ENCODE measurements around the gene HMGCS2.
A peak's percentile ranks its signal among the peaks of the same experiment; 100 is the strongest.

Gene HMGCS2

GRCh38 chr1:119768778-119769177 lies at the start of gene HMGCS2:
Gene HMGCS2, minus strand, starts transcription at chr1:119768905. Its CDS starts 61 bp downstream, at chr1:119768844.
- DNase-seq, result no peak

DNA sequence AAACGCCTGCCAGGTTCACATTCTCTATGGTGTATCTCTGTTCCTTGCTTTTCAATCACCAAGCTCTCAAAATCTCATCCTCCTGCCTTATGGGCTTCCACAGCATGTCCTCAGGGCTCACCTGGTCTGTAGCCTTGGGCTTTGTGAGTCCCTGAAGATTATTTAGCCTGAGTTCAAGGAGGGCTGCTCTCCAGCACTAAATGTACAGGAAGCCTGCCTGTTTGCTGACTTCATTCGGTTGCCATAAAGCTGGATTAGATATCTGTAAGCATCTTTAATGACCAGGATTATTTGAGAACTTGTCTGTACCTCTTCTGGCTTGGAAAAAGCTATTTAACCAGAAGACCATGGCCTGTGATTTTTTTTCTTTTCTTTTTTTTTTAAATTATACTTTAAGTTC lies 49.5 kb upstream of the HMGCS2 start:
- no peak for DNase-seq

DNA sequence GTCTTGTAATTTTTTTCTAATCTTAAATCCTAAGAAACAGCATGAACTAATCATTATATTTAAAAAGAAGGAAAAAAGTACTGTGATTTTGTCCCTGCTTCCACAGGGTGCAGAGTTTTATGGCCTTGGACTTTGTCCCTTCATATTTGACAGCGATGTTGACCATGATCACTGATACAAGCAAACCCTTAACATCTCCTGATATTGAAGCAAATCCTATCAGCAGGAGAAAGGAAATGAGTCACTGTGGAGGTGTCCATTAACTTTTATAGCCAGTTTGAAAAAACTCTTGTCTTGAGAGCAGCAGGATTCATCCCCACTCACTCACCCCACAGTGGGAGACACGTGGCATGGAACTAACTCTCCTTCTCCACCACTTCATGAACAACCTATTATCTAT lies 47.7 kb upstream of the HMGCS2 start:
- DNase-seq, result no peak

- DNase-seq, result no peak
Measured at GRCh38 chr1:119815928-119816327, 47.2 kb upstream of the HMGCS2 start.

DNA sequence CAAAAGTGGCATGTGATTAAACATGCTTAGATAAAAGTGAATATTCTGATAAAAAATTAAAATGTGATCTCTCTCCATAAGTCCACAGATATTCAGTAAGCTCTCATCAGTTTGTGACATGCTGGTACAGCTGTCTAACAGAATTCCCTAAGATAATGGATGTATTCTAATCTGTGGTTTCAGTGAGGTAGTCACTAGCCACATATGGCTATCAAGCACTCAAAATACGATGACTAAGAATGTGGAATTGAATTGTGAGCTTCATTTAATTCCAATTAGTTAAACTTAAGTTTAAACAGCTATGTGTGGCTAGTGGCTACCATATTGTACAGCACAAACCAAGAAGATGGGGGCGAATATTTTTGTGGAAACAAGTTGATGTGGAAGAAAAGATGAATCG lies 46.7 kb upstream of the HMGCS2 start:
- DNase-seq, result no peak

- no peak for DNase-seq
Measured at GRCh38 chr1:119814288-119814687, 45.6 kb upstream of the HMGCS2 start.

GRCh38 chr1:119811985-119812557 lies 43.4 kb upstream of the HMGCS2 start:
- no peak for DNase-seq

GRCh38 chr1:119811387-119811786 lies 42.7 kb upstream of the HMGCS2 start, which contains the start of gene REG4:
Gene REG4, minus strand, starts transcription at chr1:119811460. Its CDS starts 2,691 bp downstream, at chr1:119808769.
- DNase-seq, result no peak

DNA sequence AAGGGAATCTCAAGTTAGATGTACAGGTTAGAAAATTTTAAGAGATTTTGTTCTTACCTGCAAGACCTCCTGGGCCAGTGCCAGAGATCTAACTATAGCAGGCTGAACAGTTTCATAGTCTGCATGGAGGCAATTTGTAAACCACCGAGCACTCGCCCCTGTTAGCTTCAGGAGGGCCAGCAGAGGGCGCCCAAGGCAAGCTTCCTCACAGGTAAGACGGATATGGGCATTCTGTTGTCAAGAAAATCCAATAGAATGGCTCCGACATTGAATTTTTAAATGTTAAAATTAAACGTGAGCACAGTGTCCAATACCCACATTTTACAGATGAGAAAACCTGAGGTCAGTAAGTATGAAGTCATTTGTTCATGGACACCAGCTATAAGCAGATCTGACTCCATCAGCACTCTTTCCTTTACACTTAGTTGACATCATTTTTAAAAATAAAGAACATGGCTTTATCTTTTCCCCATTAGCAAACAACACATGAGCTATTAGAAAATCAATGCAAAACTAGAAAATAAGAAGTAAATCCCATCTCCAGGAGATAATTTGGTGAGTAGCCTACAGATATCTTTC lies 40.4 kb upstream of the HMGCS2 start:
- peak; percentile 79 for DNase-seq

DNA sequence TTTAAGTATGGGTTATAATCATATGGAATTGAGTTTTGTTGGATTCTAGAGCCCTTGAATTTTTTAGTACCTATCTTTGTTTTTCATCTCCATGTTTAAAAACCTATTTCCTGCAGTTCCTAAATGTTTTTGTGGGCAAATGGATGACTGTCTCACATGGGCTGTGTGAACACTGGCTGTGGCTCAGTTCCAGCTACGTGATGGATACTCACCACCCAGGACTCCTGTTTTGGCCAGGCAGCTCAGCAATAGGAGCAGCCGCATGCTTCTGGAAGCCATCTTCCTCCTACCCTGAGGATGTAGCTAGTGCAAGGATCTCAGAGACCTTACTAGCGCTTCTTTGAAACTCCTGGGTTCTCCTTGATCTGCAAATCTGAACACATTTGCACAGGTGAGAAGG lies 39.8 kb upstream of the HMGCS2 start:
- DNase-seq, result no peak

GRCh38 chr1:119806489-119806888 lies 37.8 kb upstream of the HMGCS2 start:
- no peak for DNase-seq

DNA sequence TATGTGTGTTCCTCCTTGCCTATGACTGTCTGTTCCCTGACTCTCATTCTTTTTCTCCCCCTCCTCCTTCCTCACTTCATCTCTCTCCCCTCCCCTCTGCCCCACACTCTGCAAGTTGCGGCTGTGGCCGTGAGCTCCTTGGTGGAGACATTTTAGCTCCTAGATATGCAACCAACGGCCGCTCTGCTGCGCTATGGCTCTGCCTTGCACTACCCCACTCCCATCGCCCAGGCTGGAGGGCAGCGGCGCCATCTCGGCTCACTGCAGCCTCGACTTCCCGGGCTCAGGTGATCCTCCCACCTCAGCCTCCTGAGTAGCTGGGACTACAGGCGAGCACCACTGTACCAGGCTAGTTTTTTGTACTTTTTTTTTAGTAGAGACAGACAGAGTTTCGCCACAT lies 37.0 kb upstream of the HMGCS2 start:
- no peak for DNase-seq

GRCh38 chr1:119805247-119805646 lies 36.5 kb upstream of the HMGCS2 start:
- DNase-seq, result no peak

- peak; percentile 30 for DNase-seq
Measured at GRCh38 chr1:119799599-119800177, 31.0 kb upstream of the HMGCS2 start.

DNA sequence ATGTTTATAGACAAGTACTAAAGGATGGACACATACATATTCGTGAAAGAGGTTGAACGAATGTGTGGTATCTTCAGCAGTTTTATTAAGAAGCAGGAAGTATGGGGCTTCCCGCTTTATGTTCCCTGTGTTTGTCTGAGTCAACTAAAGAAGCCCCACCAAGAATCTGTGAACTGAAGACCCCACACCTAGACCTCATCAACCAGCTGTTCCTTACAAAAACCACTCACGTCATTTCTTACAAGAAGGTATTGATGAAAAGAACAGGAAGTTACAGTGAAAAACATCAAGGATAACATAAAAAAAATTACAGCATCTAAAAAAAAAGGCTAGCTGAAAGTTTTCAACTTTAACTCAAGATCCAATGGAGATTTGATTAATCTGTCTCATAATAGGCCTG lies 30.3 kb upstream of the HMGCS2 start:
- no peak for DNase-seq

- no peak for DNase-seq
Measured at GRCh38 chr1:119797606-119798005, 28.9 kb upstream of the HMGCS2 start.

DNA sequence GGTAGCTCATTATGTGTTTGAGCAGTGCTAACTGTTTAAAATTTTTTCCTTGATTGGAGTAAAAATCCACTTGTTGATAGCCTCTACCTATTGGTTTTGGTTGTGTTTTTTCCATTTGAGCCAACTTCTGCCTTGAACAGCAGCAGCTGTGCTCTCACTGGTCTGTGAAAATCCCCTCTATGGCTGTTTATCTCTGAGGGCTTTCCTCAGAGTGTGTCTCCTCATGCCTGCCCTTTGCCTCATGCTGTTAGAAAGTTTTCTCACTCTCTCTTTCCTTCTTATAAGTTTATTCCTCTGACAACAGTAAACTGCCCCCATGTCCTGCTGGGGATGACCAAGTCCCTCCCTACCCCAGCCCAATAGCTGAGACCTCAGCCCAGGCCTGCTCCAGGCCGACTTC lies 28.5 kb upstream of the HMGCS2 start:
- no peak for DNase-seq

GRCh38 chr1:119795261-119796200 lies 26.8 kb upstream of the HMGCS2 start:
- no peak for DNase-seq

- DNase-seq, result no peak
Measured at GRCh38 chr1:119794876-119795240, 26.2 kb upstream of the HMGCS2 start.

GRCh38 chr1:119794230-119794875 lies 25.6 kb upstream of the HMGCS2 start:
- no peak for DNase-seq

- no peak for DNase-seq
Measured at GRCh38 chr1:119791377-119791776, 22.7 kb upstream of the HMGCS2 start.

- DNase-seq, result no peak
Measured at GRCh38 chr1:119790451-119791198, 21.9 kb upstream of the HMGCS2 start.

Measured in stimulated activated CD8-positive, alpha-beta memory T cell treated with anti-CD3 and anti-CD28 coated beads, Interleukin-4, amount 100 ng/mL, for 48 hours (primary cell).